Common myeloid progenitor, CD34-positive (primary cell): ENCODE data around the gene OCA2.

Experiments used
- CTCF ChIA-PET: fragments of 350-600 bp; sonication (Branson Sonifier 250); formaldehyde crosslinking; loops from one replicate; lab custom pipeline; 2021; ENCODE audit warnings: antibody characterized with exemption; lab: Charles Lee
- POLR2A ChIA-PET: fragments of 350-600 bp; sonication (Branson Sonifier 250); formaldehyde crosslinking; loops from one replicate; lab custom pipeline; 2021; ENCODE audit warnings: antibody characterized with exemption; lab: Charles Lee
- DNase-seq, 3 donors: peaks; one replicate each; pipeline versions ENCODE4 v3.0.0 to v3.0.0-alpha.2; 2013
- H3K27ac ChIP-seq, 2 experiments: 1 replicate in 1 of 2; 2 replicates in 1 of 2; pipeline ENCODE4 v1.7.0; 2013; ENCODE audit warnings: inconsistent platforms in 2 of 2, low read length in 2 of 2, mild to moderate bottlenecking in 2 of 2, low read depth in 1 of 2, moderate library complexity in 1 of 2; ENCODE audit not compliant: severe bottlenecking in 2 of 2, insufficient read depth in 1 of 2, poor library complexity in 1 of 2
- H3K27me3 ChIP-seq, 5 experiments: replicated peaks in 2 of 5; 1 replicate in 3 of 5; 2 replicates in 2 of 5; pipeline versions ENCODE4 v1.6.1 to v1.7.0; 2013; ENCODE audit warnings: low read length in 4 of 5, mild to moderate bottlenecking in 2 of 5, moderate library complexity in 2 of 5, inconsistent platforms in 1 of 5; ENCODE audit not compliant: insufficient read depth in 5 of 5, control insufficient read depth in 4 of 5
- H3K36me3 ChIP-seq, 4 experiments: 1 replicate in 2 of 4; 2 replicates in 2 of 4; pipeline versions ENCODE4 v1.6.1 to v1.7.0; 2013; ENCODE audit warnings: low read length in 3 of 4, control low read depth in 1 of 4, mild to moderate bottlenecking in 1 of 4; ENCODE audit not compliant: control insufficient read depth in 4 of 4, insufficient read depth in 4 of 4
- H3K4me1 ChIP-seq, 4 experiments: 1 replicate in 3 of 4; 2 replicates in 1 of 4; pipeline versions ENCODE4 v1.6.1 to v1.7.1; 2013; ENCODE audit warnings: low read length in 3 of 4, mild to moderate bottlenecking in 3 of 4, control low read depth in 1 of 4, inconsistent platforms in 1 of 4, moderate library complexity in 1 of 4; ENCODE audit not compliant: control insufficient read depth in 4 of 4, insufficient read depth in 4 of 4; ENCODE audit errors: control extremely low read depth in 1 of 4
- H3K4me3 ChIP-seq, 7 experiments: 1 replicate in 4 of 7; 2 replicates in 3 of 7; pipeline versions ENCODE4 v1.5.1 to v1.7.0; 2013; ENCODE audit warnings: mild to moderate bottlenecking in 7 of 7, low read length in 6 of 7, moderate library complexity in 6 of 7, inconsistent platforms in 2 of 7, low read depth in 2 of 7, control low read depth in 1 of 7; ENCODE audit not compliant: insufficient read depth in 4 of 7, control insufficient read depth in 1 of 7; ENCODE audit errors: extremely low read depth in 1 of 7
- H3K9me3 ChIP-seq, 5 experiments: 1 replicate in 4 of 5; 2 replicates in 1 of 5; pipeline versions ENCODE4 v1.6.1 to v1.7.1; 2013; ENCODE audit warnings: low read length in 4 of 5, mild to moderate bottlenecking in 2 of 5, inconsistent platforms in 1 of 5, low read depth in 1 of 5, moderate library complexity in 1 of 5; ENCODE audit not compliant: control insufficient read depth in 4 of 5, insufficient read depth in 2 of 5; ENCODE audit errors: control extremely low read depth in 1 of 5
- WGBS: methylation state at CpG from one replicate; pipeline ENCODE4 v1.1.5; 2013; ENCODE audit not compliant: insufficient coverage; 5-methylcytosine and 5-hydroxymethylcytosine counted together

Gene OCA2

GRCh38 chr15:27993544-27993943 is 105.6 kb downstream of the OCA2 start:
- no peaks in the 10 kb centered on the region for H3K27me3 ChIP-seq
- no peak overlapping the region for H3K4me3 ChIP-seq
- POLR2A ChIA-PET = no interaction called here
- 98% methylated on average over 6 of the region's 10 CpGs for WGBS
- no peaks in the 10 kb centered on the region for H3K36me3 ChIP-seq
- H3K4me1 ChIP-seq = no peaks in the 10 kb centered on the region
- H3K27ac ChIP-seq = no peak overlapping the region
- CTCF ChIA-PET = no interaction called here
- DNase-seq = no peak
- no peaks in the 10 kb centered on the region for H3K9me3 ChIP-seq

GRCh38 chr15:27990521-27991515 is 108.3 kb downstream of the OCA2 start:
- H3K36me3 ChIP-seq = no peaks in the 10 kb centered on the region
- H3K4me1 ChIP-seq = no peaks in the 10 kb centered on the region
- DNase-seq = no peak
- no peaks in the 10 kb centered on the region for H3K27me3 ChIP-seq
- ChIA-PET CTCF (no interaction called here), POLR2A (no interaction called here)
- H3K9me3 ChIP-seq = no peaks in the 10 kb centered on the region
- H3K4me3 ChIP-seq = no peak overlapping the region
- no peak overlapping the region for H3K27ac ChIP-seq
- WGBS = 96% methylated on average over 10 of the region's 16 CpGs

GRCh38 chr15:27989838-27990237 is 109.3 kb downstream of the OCA2 start:
- 93% methylated on average over 4 of the region's 4 CpGs for WGBS
- Histone ChIP-seq H3K36me3 (no peaks in the 10 kb centered on the region), H3K9me3 (no peaks in the 10 kb centered on the region), H3K27ac (no peak overlapping the region), H3K4me1 (no peaks in the 10 kb centered on the region), H3K27me3 (no peaks in the 10 kb centered on the region), H3K4me3 (no peak overlapping the region)
- DNase-seq = no peak
- ChIA-PET CTCF (no interaction called here), POLR2A (no interaction called here)

- no peak overlapping the region for H3K27ac ChIP-seq
- ChIA-PET POLR2A (no interaction called here), CTCF (no interaction called here)
- no peaks in the 10 kb centered on the region for H3K4me1 ChIP-seq
- H3K9me3 ChIP-seq = no peaks in the 10 kb centered on the region
- DNase-seq = no peak
- no peak overlapping the region for H3K4me3 ChIP-seq
- 96% methylated on average over 13 of the region's 13 CpGs for WGBS
- H3K36me3 ChIP-seq = no peaks in the 10 kb centered on the region
- H3K27me3 ChIP-seq = no peaks in the 10 kb centered on the region
Observed at GRCh38 chr15:27989427-27989826, 109.7 kb downstream of the OCA2 start.

GRCh38 chr15:27985099-27985498 is 114.0 kb downstream of the OCA2 start:
- no peaks in the 10 kb centered on the region for H3K36me3 ChIP-seq
- no peak overlapping the region for H3K4me3 ChIP-seq
- ChIA-PET POLR2A (no interaction called here), CTCF (no interaction called here)
- 100% methylated on average over 9 of the region's 13 CpGs for WGBS
- peaks cover 0 to 2% (median 0%) of the 10 kb centered on the region in 5 experiments for H3K27me3 ChIP-seq
- H3K9me3 ChIP-seq = no peaks in the 10 kb centered on the region
- H3K27ac ChIP-seq = no peak overlapping the region
- no peaks in the 10 kb centered on the region for H3K4me1 ChIP-seq
- no peak for DNase-seq

GRCh38 chr15:27983496-27983895 is 115.6 kb downstream of the OCA2 start:
- Histone ChIP-seq H3K36me3 (no peaks in the 10 kb centered on the region), H3K9me3 (no peaks in the 10 kb centered on the region), H3K27ac (no peak overlapping the region), H3K27me3 (peaks cover 0 to 2% (median 0%) of the 10 kb centered on the region in 5 experiments), H3K4me1 (no peaks in the 10 kb centered on the region), H3K4me3 (no peak overlapping the region)
- DNase-seq = no peak
- ChIA-PET CTCF (no interaction called here), POLR2A (no interaction called here)
- 81% methylated on average over 5 of the region's 9 CpGs for WGBS

GRCh38 chr15:27977696-27978095 is 121.4 kb downstream of the OCA2 start:
- Histone ChIP-seq H3K9me3 (no peaks in the 10 kb centered on the region), H3K27ac (no peak overlapping the region), H3K4me1 (peaks cover 0 to 7% (median 6%) of the 10 kb centered on the region in 4 experiments), H3K27me3 (no peaks in the 10 kb centered on the region), H3K4me3 (no peak overlapping the region), H3K36me3 (no peaks in the 10 kb centered on the region)
- ChIA-PET CTCF (no interaction called here), POLR2A (no interaction called here)
- no peak for DNase-seq
- 100% methylated on average over 1 of the region's 4 CpGs for WGBS
